Caco-2 (cell line): ENCODE measurements around the gene FHIT. TPM values are rescaled to one million over a fixed set of nuclear protein-coding genes. Genes with fewer than 3 reads are reported as not detected.

ENCODE experiments used
- BruUV-seq: library from RNA; stranded (reverse); fragments of 400-500 nt; replicated peaks from 2 replicates; lab custom pipeline; 2021; lab: Mats Ljungman, UMichigan
- CTCF ChIA-PET: fragments of 300-600 bp; sonication (Branson Sonifier 250); formaldehyde crosslinking; loops from one replicate; lab custom pipeline; 2022; ENCODE audit warnings: antibody characterized with exemption; lab: Charles Lee
- POLR2A ChIA-PET: fragments of 300-600 bp; sonication (Branson Sonifier 250); formaldehyde crosslinking; loops from one replicate; lab custom pipeline; 2022; ENCODE audit warnings: antibody characterized with exemption; lab: Charles Lee
- DNase-seq, 2 experiments: peaks; one replicate each; pipeline versions ENCODE4 v3.0.0 to v3.0.0-alpha.2; 2020 to 2022
- H3K27me3 ChIP-seq: replicated peaks from 2 replicates; pipeline ENCODE4 v1.6.0; 2011; ENCODE audit warnings: low read length; ENCODE audit not compliant: control insufficient read depth, insufficient read depth
- H3K36me3 ChIP-seq: 2 replicates; pipeline ENCODE4 v1.5.1; 2011; ENCODE audit warnings: low read length; ENCODE audit not compliant: control insufficient read depth, insufficient read depth
- H3K4me1 ChIP-seq: fragments of 250-450 bp; sonication (Bioruptor Pico); 2 replicates; pipeline ENCODE4 v1.5.1; 2020; ENCODE audit warnings: mild to moderate bottlenecking
- H3K4me3 ChIP-seq: 2 replicates; pipeline ENCODE4 v1.5.1; 2011; ENCODE audit warnings: low read depth, mild to moderate bottlenecking, control low read depth, low read length
- H3K9me3 ChIP-seq: fragments of 250-450 bp; sonication (Bioruptor Pico); 2 replicates; pipeline ENCODE4 v1.5.1; 2020; ENCODE audit warnings: mild to moderate bottlenecking, moderate library complexity
- H3K27ac Mint-ChIP-seq: one replicate; pipeline ENCODE4 v1.8.0; 2022; ENCODE audit warnings: mixed read lengths; ENCODE audit not compliant: unreplicated experiment
- H3K27me3 Mint-ChIP-seq: one replicate; pipeline ENCODE4 v1.8.0; 2022; ENCODE audit warnings: mixed read lengths; ENCODE audit not compliant: insufficient read depth, unreplicated experiment
- H3K36me3 Mint-ChIP-seq: one replicate; pipeline ENCODE4 v1.8.0; 2022; ENCODE audit warnings: mild to moderate bottlenecking, mixed read lengths; ENCODE audit not compliant: insufficient read depth, unreplicated experiment
- H3K4me1 Mint-ChIP-seq: one replicate; pipeline ENCODE4 v1.8.0; 2022; ENCODE audit warnings: low read depth, mixed read lengths; ENCODE audit not compliant: unreplicated experiment
- H3K4me3 Mint-ChIP-seq: one replicate; pipeline ENCODE4 v1.8.0; 2022; ENCODE audit warnings: mild to moderate bottlenecking, moderate library complexity, mixed read lengths; ENCODE audit not compliant: unreplicated experiment
- H3K9me3 Mint-ChIP-seq: one replicate; pipeline ENCODE4 v1.8.0; 2022; ENCODE audit warnings: mixed read lengths; ENCODE audit not compliant: unreplicated experiment
- CTCF ChIP-seq, 2 experiments: fragments of 200-600 bp in 1 of 2; IDR thresholded peaks; 1 replicate in 1 of 2; 2 replicates in 1 of 2; pipeline versions ENCODE4 v1.5.1 to v1.8.0; 2011 to 2022; ENCODE audit warnings: antibody characterized with exemption in 1 of 2, control low read depth in 1 of 2, inconsistent platforms in 1 of 2, low read depth in 1 of 2, low read length in 1 of 2, mild to moderate bottlenecking in 1 of 2, moderate library complexity in 1 of 2; ENCODE audit not compliant: insufficient read depth in 1 of 2, severe bottlenecking in 1 of 2, unreplicated experiment in 1 of 2
- intact Hi-C: fragments of 100-400 bp; cut with micrococcal nuclease; formaldehyde crosslinking; loops from one replicate; pipeline ENCODE4 v1.10.0; 2022; ENCODE audit not compliant: unreplicated experiment
- total RNA-seq: library from RNA; stranded (reverse); gene quantifications from 2 replicates; pipeline ENCODE4 v1.2.3, GENCODE V29; 2022

Gene FHIT
- total RNA-seq, 1 experiment from 2014 or later: 8.3 TPM

DNA sequence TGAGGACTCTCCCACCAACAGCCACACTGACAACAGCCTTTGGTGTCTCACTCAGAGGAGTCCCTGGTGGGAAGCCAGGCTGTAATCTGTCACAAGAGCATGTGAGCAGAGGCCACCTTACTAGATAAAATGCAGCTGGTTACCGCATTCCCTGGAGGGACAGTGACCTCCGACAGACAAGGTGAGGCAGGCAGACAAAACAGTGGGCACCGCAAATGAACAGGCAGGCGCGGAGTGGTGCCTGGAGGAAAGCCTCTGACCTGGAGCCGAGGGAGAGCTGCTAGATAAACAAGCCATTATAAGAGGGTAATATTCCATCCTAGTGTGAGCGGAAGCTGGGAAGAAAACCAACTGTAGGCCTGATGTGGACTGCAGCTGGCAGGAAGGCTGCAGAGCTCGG is 736.4 kb downstream of the FHIT start:
- CTCF ChIA-PET: no interaction called here
- no peak for DNase-seq
- no peaks in the 10 kb centered on the region for H3K27me3 Mint-ChIP-seq
- intact Hi-C loops: no loop called here
- no peak overlapping the region for H3K4me3 Mint-ChIP-seq
- H3K4me1 Mint-ChIP-seq: peaks cover 9% of the 10 kb centered on the region
- no peaks in the 10 kb centered on the region for H3K27me3 ChIP-seq
- H3K9me3 ChIP-seq: no peaks in the 10 kb centered on the region
- no peaks in the 10 kb centered on the region for H3K36me3 Mint-ChIP-seq
- POLR2A ChIA-PET: no interaction called here
- no peak overlapping the region for H3K27ac Mint-ChIP-seq
- no peak overlapping the region for H3K4me3 ChIP-seq
- H3K4me1 ChIP-seq: no peaks in the 10 kb centered on the region
- no peaks in the 10 kb centered on the region for H3K9me3 Mint-ChIP-seq
- no peaks in the 10 kb centered on the region for H3K36me3 ChIP-seq
- no TSS peak for BruUV-seq
- TF ChIP-seq CTCF (IDR thresholded peaks at IDR 0.05; ENCODE audit: insufficient read depth in 1 of 2, low read depth in 1 of 2, low read length in 1 of 2, severe bottlenecking in 1 of 2, unreplicated experiment in 1 of 2): no peak

GRCh38 chr3:60514085-60514649 is 737.1 kb downstream of the FHIT start:
- H3K4me3 Mint-ChIP-seq: no peak overlapping the region
- H3K4me3 ChIP-seq: no peak overlapping the region
- H3K36me3 Mint-ChIP-seq: no peaks in the 10 kb centered on the region
- H3K9me3 Mint-ChIP-seq: no peaks in the 10 kb centered on the region
- H3K27me3 Mint-ChIP-seq: no peaks in the 10 kb centered on the region
- BruUV-seq: no TSS peak
- H3K27me3 ChIP-seq: no peaks in the 10 kb centered on the region
- ChIA-PET CTCF (no interaction called here), POLR2A (no interaction called here)
- H3K36me3 ChIP-seq: no peaks in the 10 kb centered on the region
- no peaks in the 10 kb centered on the region for H3K4me1 ChIP-seq
- DNase-seq: no peak
- H3K9me3 ChIP-seq: no peaks in the 10 kb centered on the region
- TF ChIP-seq CTCF (IDR thresholded peaks at IDR 0.05; ENCODE audit: insufficient read depth in 1 of 2, low read depth in 1 of 2, low read length in 1 of 2, severe bottlenecking in 1 of 2, unreplicated experiment in 1 of 2): no peak
- intact Hi-C loops: no loop called here
- H3K27ac Mint-ChIP-seq: no peak overlapping the region
- H3K4me1 Mint-ChIP-seq: peaks cover 9% of the 10 kb centered on the region

DNA sequence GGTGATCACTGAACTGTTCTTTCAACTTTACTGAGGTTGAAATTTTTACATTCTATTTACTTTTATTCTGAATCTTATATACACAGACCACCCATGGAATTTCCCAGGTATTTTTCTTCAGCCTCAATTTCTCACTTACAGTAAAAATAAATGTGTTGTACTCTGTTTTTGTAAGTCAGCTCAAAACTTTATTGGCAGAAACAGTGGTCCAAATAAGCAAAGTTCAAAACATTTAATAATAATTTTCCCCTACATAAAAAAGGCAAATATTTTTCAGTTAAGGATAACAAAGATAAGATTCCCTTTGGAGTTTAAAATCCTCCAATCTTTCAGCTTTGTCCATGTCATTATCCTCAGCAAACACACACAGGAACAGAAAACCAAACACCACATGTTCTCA is 738.0 kb downstream of the FHIT start:
- CTCF ChIA-PET: no interaction called here
- intact Hi-C loops: no loop called here
- no peaks in the 10 kb centered on the region for H3K36me3 ChIP-seq
- no peak for DNase-seq
- Mint-ChIP-seq H3K9me3 (no peaks in the 10 kb centered on the region), H3K27ac (no peak overlapping the region), H3K4me3 (no peak overlapping the region), H3K27me3 (no peaks in the 10 kb centered on the region), H3K4me1 (peaks cover 9% of the 10 kb centered on the region), H3K36me3 (no peaks in the 10 kb centered on the region)
- H3K27me3 ChIP-seq: no peaks in the 10 kb centered on the region
- TF ChIP-seq CTCF (IDR thresholded peaks at IDR 0.05; ENCODE audit: insufficient read depth in 1 of 2, low read depth in 1 of 2, low read length in 1 of 2, severe bottlenecking in 1 of 2, unreplicated experiment in 1 of 2): no peak
- H3K9me3 ChIP-seq: no peaks in the 10 kb centered on the region
- POLR2A ChIA-PET: no interaction called here
- no peaks in the 10 kb centered on the region for H3K4me1 ChIP-seq
- no TSS peak for BruUV-seq
- no peak overlapping the region for H3K4me3 ChIP-seq
